HG03378 (cell line): Measurements from ENCODE around the gene SRRM5.
"Not testable (repeated sequence)": the region's sequence is repeated elsewhere in the genome, so short reads cannot be mapped to it uniquely, and the experiment has no call there.

Experiments used
- ATAC-seq: cut with Tn5 transposase; IDR thresholded peaks from one replicate; pipeline ENCODE4 v1.9.1; 2021; ENCODE audit warnings: mild to moderate bottlenecking, moderate library complexity; ENCODE audit not compliant: unreplicated experiment

SRRM5 gene, protein sequence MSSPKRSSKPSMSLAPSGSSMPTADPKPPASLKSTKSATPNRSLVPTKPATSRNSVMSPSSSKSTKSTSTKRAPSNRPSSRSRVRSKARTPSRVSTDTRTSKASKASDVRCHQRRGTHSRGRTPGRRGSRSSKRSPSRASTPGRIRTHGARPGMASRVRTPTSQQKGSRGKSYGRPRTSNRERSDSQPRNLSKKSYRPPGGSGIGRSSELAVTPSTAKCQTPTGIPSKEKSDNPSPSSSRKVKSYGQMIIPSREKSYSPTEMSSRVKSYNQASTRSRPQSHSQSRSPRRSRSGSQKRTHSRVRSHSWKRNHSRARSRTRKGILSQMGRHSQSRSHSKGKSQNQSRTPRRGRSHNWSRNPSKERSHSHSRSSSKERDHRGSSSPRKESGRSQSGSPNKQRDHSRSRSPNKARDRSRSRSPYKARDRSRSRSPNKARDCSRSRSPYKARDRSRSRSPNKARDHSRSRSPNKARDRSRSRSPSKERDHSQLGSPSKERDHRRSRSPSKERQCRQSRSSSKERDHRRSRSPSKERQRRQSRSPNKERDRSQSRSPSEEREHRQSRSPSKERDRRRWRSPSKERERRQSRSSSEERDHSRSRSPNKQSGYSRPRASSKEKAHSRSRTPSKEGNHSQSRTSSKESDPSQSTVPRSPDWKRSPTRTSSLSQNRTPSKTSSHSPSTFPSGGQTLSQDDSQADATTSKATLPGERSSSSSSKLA

DNA sequence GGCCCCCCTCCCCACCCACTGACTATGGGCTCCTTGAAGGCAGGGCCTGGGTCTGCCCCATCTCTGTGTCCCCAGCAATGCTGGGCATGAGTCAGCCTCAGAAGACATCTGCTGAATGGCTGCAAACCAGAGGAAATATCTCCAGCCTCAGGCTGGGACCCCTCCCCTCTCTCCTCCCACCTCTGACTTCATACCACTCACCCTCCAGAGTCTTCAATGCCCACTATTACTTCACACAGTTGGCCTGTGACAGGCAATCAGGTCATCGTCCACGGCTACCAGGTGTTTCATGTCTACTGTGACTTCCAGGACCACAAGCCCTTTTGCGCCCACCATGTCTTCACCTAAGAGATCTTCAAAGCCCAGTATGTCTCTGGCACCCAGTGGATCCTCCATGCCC, at the start of gene SRRM5:
Gene SRRM5, plus strand, starts transcription at position 301 of the 400 bp plus-strand sequence. Its CDS starts 34 bp downstream, at position 335.
- no peak for ATAC-seq

GRCh38 chr19:43562226-43562697, 49.6 kb upstream of the SRRM5 start:
- no peak for ATAC-seq

DNA sequence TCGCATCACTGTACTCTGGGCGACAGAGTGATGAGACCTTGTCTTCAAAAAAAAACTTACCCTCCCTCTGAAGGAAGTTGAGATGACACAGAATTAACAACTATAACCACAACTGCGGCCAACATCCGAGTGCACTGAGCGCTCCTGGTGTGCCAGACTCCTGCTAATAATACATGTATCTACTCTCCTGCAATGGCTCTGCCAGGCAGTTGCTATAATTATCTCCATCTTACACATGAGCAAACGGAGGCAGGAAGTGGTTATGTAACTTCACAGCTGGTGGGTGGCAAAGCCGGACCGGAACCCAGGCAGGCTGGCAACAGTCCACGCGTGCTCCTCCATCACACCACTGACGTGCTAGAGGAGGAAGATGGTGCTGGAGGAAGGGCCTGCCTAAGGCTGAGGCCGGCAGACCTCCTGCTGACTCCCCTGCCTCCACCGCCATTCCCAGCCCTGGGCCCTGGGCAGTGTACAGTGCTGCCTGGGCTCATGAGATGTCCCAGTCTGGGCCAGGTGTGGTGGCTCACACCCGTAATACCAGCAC, 49.1 kb upstream of the SRRM5 start:
- peak; percentile 79 for ATAC-seq

GRCh38 chr19:43563816-43564457, 48.0 kb upstream of the SRRM5 start:
- no peak for ATAC-seq

- ATAC-seq = no peak
These were observed 47.1 kb upstream of the SRRM5 start for GRCh38 chr19:43564800-43565199.

- ATAC-seq = no peak
These were observed 42.2 kb upstream of the SRRM5 start for GRCh38 chr19:43569657-43570056.

DNA sequence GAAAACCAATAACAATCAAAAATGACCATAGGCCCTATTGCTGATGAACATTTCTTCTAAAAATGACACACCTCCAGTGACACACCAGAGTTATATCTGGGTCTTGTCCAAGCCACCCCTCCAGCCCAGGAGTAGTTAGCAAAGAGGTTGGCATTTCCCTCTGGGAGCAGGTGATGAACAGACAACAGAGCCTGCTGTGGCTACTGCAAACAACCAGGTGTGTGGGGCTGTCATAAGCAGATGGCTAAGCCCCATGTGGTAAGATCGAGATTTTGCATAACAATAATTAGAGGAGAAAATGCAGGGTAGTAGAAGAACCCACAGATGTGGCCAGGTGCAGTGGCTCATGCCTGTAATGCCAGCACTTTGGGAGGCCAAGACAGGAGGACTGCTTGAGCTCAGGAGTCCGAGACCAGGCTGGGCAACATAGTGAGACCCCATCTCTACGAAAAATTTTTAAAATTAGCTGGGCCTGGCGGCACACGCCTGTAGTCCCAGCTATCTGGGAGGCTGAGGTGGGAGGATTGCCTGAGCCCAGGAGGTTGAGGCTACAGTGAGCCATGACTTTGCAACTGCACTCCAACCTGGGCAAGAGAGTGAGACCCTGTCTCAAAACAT, 41.6 kb upstream of the SRRM5 start:
- ATAC-seq = no peak

GRCh38 chr19:43572171-43572588, 39.7 kb upstream of the SRRM5 start:
- ATAC-seq = no peak

- ATAC-seq = no peak
These were observed 37.3 kb upstream of the SRRM5 start for GRCh38 chr19:43574424-43575155.

GRCh38 chr19:43575156-43575950, 36.5 kb upstream of the SRRM5 start, which contains the start of the genes PINLYP and XRCC1:
Gene PINLYP (plus strand): TSS chr19:43575801. CDS start chr19:43577192, 1,391 bp downstream.
Gene XRCC1 (minus strand): TSS chr19:43575527. CDS start chr19:43575458, 69 bp downstream.
- ATAC-seq = peak; percentile 83

- ATAC-seq = no peak
These were observed 35.7 kb upstream of the SRRM5 start for GRCh38 chr19:43575955-43576878.

DNA sequence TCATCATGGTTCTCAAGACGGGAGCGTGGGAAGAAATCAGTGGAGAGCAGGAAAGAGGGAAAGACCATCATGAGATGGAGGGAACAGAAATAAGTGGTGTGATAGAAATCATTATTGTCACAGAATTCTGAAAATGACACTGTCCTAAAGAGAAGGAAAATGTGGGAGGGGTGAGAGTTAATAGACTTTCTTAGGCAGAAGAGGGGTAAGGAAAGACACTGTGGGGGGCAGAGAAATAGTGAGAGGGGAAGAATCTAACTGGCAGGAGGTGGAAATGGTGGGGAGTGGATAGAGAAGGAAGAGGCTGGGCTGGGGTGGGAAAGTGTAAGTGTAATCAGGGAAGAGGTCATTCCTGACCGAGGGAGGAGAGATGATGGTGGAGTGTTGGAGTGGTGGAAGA, 33.1 kb upstream of the SRRM5 start:
- no peak for ATAC-seq

DNA sequence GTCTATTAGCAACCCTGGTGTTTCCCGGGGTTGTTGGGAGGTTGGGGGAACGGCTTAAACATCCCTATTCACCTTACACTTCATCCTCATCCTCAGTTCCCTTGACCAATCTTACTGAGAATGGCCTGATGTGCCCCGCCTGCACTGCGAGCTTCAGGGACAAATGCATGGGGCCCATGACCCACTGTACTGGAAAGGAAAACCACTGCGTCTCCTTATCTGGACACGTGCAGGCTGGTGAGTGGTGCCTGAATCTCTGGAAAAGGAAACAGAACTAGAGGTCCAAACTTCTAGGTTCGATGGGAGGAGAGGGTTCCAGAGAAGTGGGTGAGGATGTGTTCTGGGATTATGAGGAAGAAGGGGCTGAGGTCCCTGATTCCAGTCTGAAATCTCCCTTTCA, 30.4 kb upstream of the SRRM5 start:
- no peak for ATAC-seq

DNA sequence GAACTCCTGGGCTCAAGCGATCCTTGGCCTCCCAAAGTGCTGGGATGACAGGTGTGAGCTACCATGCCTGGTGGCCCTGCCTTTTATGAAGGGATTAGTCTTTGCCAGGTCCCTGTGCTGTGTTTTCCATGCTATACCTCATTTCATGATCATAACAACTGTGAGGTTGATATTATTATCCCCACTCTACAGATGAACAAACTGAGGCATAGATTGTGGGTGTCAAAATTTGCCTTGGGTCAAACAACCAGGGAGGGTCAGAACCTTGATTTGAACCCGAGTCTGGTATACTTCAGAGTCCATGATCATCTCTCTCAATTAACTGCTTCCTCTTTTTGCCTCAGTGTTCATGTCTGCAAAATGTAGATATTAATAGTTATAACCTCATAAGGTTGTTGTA, 29.4 kb upstream of the SRRM5 start:
- ATAC-seq = no peak

DNA sequence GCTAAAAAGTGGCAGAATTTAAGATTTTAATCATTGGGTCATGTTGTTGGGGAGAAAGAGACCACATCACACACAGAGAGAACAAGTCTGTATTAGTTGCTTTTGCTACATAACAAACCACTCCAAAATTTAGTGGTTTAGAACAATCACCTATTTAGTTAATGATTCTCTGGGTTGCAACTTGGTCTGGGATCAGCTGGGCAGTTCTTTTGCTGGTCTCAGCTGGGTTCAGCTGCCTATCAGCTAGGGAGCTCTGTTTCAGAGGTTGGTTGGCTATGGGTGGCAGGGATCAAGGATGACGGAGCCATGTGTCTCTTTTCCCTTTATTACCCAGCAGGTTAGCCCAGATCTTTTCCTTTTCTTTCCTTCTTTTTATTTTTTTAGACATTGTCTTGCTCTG, 27.4 kb upstream of the SRRM5 start:
- no peak for ATAC-seq

DNA sequence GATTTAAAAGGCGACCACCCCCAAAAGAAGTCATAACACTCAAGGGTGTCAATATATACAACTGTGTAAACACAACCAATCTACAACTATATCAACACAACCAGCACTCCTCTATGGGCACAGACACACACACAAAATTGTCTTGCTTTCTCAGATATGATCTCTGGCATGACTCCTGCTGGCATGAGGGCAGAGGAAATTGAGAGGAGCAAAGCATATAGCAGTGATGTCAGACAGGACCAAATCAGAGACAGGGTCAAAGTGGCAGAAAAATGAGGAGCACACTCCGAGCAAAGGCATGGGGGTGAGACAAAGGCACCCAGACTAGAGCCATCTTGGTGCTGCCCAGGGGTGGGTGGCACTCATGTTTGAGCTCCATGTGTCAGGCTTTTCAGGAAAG, 25.5 kb upstream of the SRRM5 start:
- ATAC-seq = no peak

GRCh38 chr19:43587029-43587428, 24.9 kb upstream of the SRRM5 start:
- ATAC-seq = not testable (repeated sequence)

GRCh38 chr19:43589277-43589676, 22.6 kb upstream of the SRRM5 start:
- ATAC-seq = no peak
